SH-SY5Y (cell line): ENCODE measurements around the gene E2F4.

ENCODE experiments used
- GATA2 ChIP-seq: IDR thresholded peaks from 2 replicates; pipeline ENCODE4 v1.6.1; 2011; ENCODE audit warnings: mild to moderate bottlenecking, low read depth, low read length
- GATA3 ChIP-seq: IDR thresholded peaks from 2 replicates; pipeline ENCODE4 v1.6.1; 2011; ENCODE audit warnings: low read depth, mild to moderate bottlenecking, low read length, moderate library complexity

- TF ChIP-seq GATA2, result no peak
- TF ChIP-seq GATA3, result no peak
These were observed 53.2 kb downstream of the E2F4 start for GRCh38 chr16:67245186-67245585.
